Sigmoid colon (tissue), 7 donors: ENCODE results near the gene MVB12B. TPM values are rescaled to one million over a fixed set of nuclear protein-coding genes. Genes with fewer than 3 reads are reported as not detected.
A peak's percentile ranks its signal among the peaks of the same experiment; 100 is the strongest.

Experiments used
- DNase-seq: peaks from one replicate; pipeline ENCODE4 v3.0.0-alpha.2; 2019
- H3K27ac ChIP-seq, 4 donors: fragments of 200-600 bp; sonication (generic); one replicate each; pipeline ENCODE4 v1.5.1; 2016 to 2019; ENCODE audit warnings: mild to moderate bottlenecking in 1 of 4
- H3K27me3 ChIP-seq, 3 donors: fragments of 200-600 bp; sonication (generic); one replicate each; pipeline ENCODE4 v1.5.1; 2019; ENCODE audit warnings: mild to moderate bottlenecking in 1 of 3
- H3K36me3 ChIP-seq, 4 donors: fragments of 200-600 bp; sonication (generic); one replicate each; pipeline ENCODE4 v1.5.1; 2016 to 2019
- H3K4me1 ChIP-seq, 4 donors: fragments of 200-600 bp; sonication (generic); one replicate each; pipeline ENCODE4 v1.5.1; 2017 to 2019
- H3K4me3 ChIP-seq, 4 donors: fragments of 200-600 bp; sonication (generic); one replicate each; pipeline ENCODE4 v1.5.1; 2017 to 2019; ENCODE audit warnings: mild to moderate bottlenecking in 2 of 4, moderate library complexity in 1 of 4
- H3K9me3 ChIP-seq, 4 donors: fragments of 200-600 bp in 3 of 4; sonication (generic) in 3 of 4; one replicate each; pipeline versions ENCODE4 v1.5.1 to v1.6.1; 2013 to 2019
- EP300 ChIP-seq, 4 donors: sonication (generic); formaldehyde crosslinking; IDR thresholded peaks; one replicate each; pipeline ENCODE4 v1.6.1; 2017; ENCODE audit warnings: antibody characterized with exemption in 4 of 4
- POLR2A ChIP-seq, 2 donors: fragments of 450-650 bp; IDR thresholded peaks; one replicate each; pipeline ENCODE4 v1.6.1; 2016; ENCODE audit warnings: antibody characterized with exemption in 2 of 2, mild to moderate bottlenecking in 2 of 2, moderate library complexity in 2 of 2
- POLR2AphosphoS5 ChIP-seq, 4 donors: sonication (generic); formaldehyde crosslinking; IDR thresholded peaks; one replicate each; pipeline ENCODE4 v1.6.1; 2017; ENCODE audit warnings: antibody characterized with exemption in 4 of 4
- WGBS, 2 donors: extraction: QIAGEN DNeasy Blood & Tissue Kit; methylation state at CpG; one replicate each; pipeline ENCODE4 v1.1.7; 2013; 5-methylcytosine and 5-hydroxymethylcytosine counted together
- intact Hi-C: fragments of 100-400 bp; cut with DNase I; formaldehyde crosslinking; loops from one replicate; pipeline ENCODE4 v1.15.1; 2023
- polyA plus RNA-seq, 3 donors: library from polyadenylated mRNA; stranded (reverse); fragments of 200-250 nt; gene quantifications; one replicate each; pipeline ENCODE4 v1.2.3, GENCODE V29; 2013
- total RNA-seq, 4 donors: library from RNA; depleted of rRNA; stranded (reverse); fragments of >200 nt; gene quantifications; one replicate each; pipeline ENCODE4 v1.1.0, GENCODE V29; 2016
- TF ChIP-seq, protein P1 (sequence below), 4 experiments: fragments of 450-650 bp in 3 of 4; fragments of 200-600 bp in 1 of 4; IDR thresholded peaks; one replicate each; pipeline ENCODE4 v1.5.1; 2016 to 2019; ENCODE audit warnings: antibody characterized with exemption in 4 of 4, mild to moderate bottlenecking in 3 of 4, moderate library complexity in 2 of 4
- donor health status: healthy with polysubstance abuse.
- donor health status: Bipolar disorder and iron deficiency.
- donor health status: healthy.

MVB12B gene
- total and polyA plus RNA-seq, 7 donors, result 5.1 to 14.4 (median 12.2) TPM

DNA sequence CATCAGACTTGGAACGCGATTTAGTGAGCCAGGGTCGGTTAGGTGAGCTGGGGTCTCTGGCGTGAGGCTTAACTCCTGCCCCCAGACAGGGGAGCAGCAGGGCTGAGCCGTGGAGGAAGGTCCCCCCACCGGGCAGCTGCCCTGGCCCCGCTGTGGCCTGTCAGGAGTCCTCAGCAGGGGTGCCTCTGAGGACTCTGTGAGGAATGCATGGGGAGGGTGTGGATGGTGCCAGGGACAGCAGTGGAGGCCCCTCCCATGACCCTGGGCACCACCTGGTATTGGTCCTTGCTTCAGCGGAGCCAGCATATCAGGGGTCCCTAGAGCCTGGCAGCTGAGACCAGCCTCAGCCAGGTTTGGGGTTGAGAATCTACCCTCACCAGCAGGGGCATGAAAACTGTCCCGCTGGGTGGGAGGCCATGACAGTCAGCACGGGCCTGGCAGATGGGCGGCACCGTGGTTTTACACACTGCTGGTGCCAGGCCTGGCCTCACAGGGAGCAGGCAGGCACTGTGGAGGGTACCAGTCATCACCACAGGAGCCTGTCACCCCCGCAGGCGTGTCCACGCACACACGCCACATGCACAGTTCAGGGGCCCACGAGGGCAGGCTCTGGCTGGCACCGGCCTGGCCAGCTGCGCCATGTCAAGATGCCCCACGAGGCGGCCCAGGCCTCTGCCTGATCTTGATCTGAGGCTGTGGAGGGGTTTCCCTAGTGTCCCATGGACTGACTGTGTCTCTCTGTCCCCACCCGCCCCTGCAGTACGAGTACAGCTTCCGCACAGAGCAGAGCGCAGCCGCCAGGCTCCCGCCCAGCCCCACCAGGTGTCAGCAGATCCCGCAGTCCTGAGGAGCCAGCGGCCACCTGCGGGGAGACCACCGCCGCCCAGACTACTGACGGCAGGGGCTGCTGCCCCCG, 176.0 kb downstream of the MVB12B start:
- peaks cover 0 to 26% (median 23%) of the 10 kb centered on the region in 4 donors for H3K4me1 ChIP-seq
- H3K27ac ChIP-seq, result no peak overlapping the region
- H3K9me3 ChIP-seq, result no peaks in the 10 kb centered on the region
- peaks cover 0 to 25% (median 9%) of the 10 kb centered on the region in 4 donors for H3K36me3 ChIP-seq
- TF ChIP-seq, protein P1, sequence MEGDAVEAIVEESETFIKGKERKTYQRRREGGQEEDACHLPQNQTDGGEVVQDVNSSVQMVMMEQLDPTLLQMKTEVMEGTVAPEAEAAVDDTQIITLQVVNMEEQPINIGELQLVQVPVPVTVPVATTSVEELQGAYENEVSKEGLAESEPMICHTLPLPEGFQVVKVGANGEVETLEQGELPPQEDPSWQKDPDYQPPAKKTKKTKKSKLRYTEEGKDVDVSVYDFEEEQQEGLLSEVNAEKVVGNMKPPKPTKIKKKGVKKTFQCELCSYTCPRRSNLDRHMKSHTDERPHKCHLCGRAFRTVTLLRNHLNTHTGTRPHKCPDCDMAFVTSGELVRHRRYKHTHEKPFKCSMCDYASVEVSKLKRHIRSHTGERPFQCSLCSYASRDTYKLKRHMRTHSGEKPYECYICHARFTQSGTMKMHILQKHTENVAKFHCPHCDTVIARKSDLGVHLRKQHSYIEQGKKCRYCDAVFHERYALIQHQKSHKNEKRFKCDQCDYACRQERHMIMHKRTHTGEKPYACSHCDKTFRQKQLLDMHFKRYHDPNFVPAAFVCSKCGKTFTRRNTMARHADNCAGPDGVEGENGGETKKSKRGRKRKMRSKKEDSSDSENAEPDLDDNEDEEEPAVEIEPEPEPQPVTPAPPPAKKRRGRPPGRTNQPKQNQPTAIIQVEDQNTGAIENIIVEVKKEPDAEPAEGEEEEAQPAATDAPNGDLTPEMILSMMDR (IDR thresholded peaks at IDR 0.05), result no peak
- TF ChIP-seq POLR2A (IDR thresholded peaks at IDR 0.05) (no peak), EP300 (IDR thresholded peaks at IDR 0.05) (no peak), POLR2AphosphoS5 (IDR thresholded peaks at IDR 0.05) (no peak)
- 93 to 94% methylated on average over 34 of the region's 34 CpGs for WGBS, 2 donors
- H3K27me3 ChIP-seq, result peaks cover 0 to 2% (median 0%) of the 10 kb centered on the region in 3 donors
- intact Hi-C loops, result no loop called here
- DNase-seq, result peak; percentile 52
- H3K4me3 ChIP-seq, result no peak overlapping the region

DNA sequence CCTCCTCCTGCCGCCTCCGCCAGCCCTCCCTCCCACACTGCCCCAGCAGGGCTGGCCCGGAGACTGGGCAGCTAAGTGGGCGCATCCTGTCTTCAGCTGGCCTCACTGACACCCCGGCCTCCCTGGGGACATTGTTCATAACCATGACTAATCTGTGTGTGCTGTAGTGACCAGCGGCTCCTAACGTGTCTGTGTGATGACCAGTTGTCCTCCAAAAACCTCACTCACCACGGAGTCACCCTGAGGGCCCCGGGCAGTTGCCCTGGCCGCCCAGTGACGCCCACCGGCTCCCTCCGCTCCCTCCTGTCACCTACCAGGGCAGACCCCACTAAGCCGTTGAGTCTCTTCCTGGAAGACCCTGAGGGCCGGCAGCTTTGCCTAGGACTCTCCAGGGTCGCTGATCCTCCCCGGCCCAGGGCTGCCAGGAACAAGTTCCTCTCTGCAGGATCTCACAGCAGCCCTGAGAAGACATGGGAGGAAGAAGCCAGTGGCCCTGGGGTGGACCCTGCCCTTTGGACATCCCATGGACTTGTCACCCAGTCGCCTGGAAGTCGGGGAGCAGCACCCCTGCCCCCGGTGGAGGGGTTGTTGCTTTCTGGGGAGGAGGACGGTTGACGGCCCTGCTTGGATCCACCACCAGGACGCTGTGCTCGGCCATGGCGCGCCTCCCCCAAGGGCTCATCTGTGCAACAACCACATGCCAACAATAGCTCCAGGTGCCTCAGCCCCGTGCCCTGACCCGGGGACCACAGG, 176.9 kb downstream of the MVB12B start:
- WGBS, 2 donors, result 85 to 94% methylated on average over 28 of the region's 28 CpGs
- TF ChIP-seq, protein P1 (IDR thresholded peaks at IDR 0.05), result no peak
- no peak for TF ChIP-seq POLR2A (IDR thresholded peaks at IDR 0.05)
- peaks cover 0 to 25% (median 9%) of the 10 kb centered on the region in 4 donors for H3K36me3 ChIP-seq
- peaks cover 0 to 11% (median 0%) of the 10 kb centered on the region in 3 donors for H3K27me3 ChIP-seq
- peak; percentile 61 for DNase-seq
- H3K27ac ChIP-seq, result no peak overlapping the region
- intact Hi-C loops, result no loop called here
- no peak overlapping the region for H3K4me3 ChIP-seq
- no peaks in the 10 kb centered on the region for H3K9me3 ChIP-seq
- peaks cover 0 to 26% (median 23%) of the 10 kb centered on the region in 4 donors for H3K4me1 ChIP-seq

DNA sequence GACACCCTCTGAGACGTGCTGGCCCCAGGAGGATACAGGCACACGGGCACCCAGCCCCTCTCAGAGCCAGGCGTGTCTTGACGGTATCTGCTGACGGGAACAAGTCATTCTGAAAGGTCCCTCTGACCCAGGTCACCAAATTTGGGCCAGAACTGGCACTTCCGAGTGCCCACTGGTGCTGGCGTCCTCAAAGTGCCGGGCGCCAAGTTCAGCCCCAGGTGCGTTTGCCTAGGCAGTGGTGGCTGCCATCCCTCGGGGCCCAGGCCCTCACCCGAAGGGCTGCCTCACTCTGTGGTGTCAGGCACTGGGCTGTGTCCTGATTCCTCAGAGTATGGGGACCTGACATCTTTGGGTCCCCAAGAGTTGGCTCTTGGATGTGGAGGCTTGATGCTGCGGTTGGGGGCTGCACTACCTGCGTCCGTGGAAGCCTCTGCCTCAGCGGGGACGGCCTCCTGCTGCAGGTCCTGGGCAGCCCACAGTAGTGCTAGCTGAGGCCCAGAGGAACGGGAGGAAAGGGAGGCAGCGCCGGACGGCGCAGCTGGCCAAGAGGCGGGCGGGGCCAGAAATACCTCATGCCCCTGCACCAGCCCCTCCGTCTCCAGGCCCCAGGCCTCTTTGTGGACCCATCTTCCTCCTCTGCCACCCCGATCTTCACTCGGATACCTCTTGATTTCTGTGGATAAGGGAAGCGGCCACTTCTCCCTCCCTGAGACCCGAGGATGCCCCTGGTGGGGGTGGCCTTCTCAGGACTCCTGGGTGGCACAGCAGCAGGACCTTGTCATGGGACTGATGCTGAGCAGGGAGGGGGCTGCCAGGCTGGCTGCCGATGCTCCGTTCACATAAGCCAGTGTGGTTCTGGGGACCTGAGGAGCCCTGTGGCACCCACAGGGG, 177.7 kb downstream of the MVB12B start:
- Histone ChIP-seq H3K36me3 (peaks cover 0 to 25% (median 9%) of the 10 kb centered on the region in 4 donors), H3K27ac (no peak overlapping the region), H3K9me3 (no peaks in the 10 kb centered on the region), H3K27me3 (peaks cover 0 to 17% (median 0%) of the 10 kb centered on the region in 3 donors), H3K4me1 (peaks cover 0 to 21% (median 18%) of the 10 kb centered on the region in 4 donors), H3K4me3 (no peak overlapping the region)
- intact Hi-C loops, result no loop called here
- WGBS, 2 donors, result 92 to 95% methylated on average over 31 of the region's 31 CpGs
- no peak for TF ChIP-seq EP300 (IDR thresholded peaks at IDR 0.05)
- TF ChIP-seq POLR2AphosphoS5 (IDR thresholded peaks at IDR 0.05), result no peak
- no peak for TF ChIP-seq POLR2A (IDR thresholded peaks at IDR 0.05)
- TF ChIP-seq, protein P1 (IDR thresholded peaks at IDR 0.05), result no peak
- peak; percentile 48 for DNase-seq

DNA sequence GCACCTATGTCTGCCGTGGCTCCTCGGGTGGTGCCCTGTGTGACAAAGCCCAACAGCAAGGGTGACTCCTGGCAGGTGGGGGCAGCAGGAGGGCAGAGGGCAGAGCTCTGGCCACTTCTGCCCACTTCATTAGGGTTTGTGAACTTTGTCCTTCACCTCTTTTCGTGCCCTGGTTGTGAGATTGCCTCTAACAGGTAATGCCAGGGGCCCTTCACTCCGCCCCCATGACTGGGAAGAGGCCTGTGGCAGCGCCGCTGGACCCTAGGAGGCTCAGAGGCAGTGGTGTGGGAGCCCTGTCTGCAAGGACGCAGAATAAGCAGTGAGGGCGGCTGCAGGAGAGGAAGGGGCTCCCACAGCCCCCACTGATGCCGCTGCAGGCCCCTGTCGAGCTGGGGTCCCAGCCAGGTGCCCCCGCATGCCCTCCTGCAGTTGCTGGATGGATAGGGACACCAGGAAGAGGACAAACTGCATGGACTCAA, 178.4 kb downstream of the MVB12B start:
- TF ChIP-seq POLR2A (IDR thresholded peaks at IDR 0.05), result no peak
- TF ChIP-seq EP300 (IDR thresholded peaks at IDR 0.05), result no peak
- TF ChIP-seq, protein P1 (IDR thresholded peaks at IDR 0.05), result no peak
- no peak for TF ChIP-seq POLR2AphosphoS5 (IDR thresholded peaks at IDR 0.05)
- DNase-seq, result peak; percentile 52

More for the DNA sequence above, 178.4 kb downstream of the MVB12B start:
- 91 to 92% methylated on average over 11 of the region's 11 CpGs for WGBS, 2 donors
- Histone ChIP-seq H3K27ac (no peak overlapping the region), H3K36me3 (peaks cover 0 to 25% (median 9%) of the 10 kb centered on the region in 4 donors), H3K4me1 (peaks cover 0 to 14% (median 12%) of the 10 kb centered on the region in 4 donors), H3K4me3 (no peak overlapping the region), H3K9me3 (no peaks in the 10 kb centered on the region), H3K27me3 (peaks cover 0 to 22% (median 4%) of the 10 kb centered on the region in 3 donors)
- intact Hi-C loops, result no loop called here
